ENCODE results near the gene ZDHHC8.

GRCh38 chr22:20132686-20133246, 1.2 kb downstream of the ZDHHC8 start:
- no peak for TF ChIP-seq POLR2AphosphoS5 (IDR thresholded peaks at IDR 0.05)
- no peak for TF ChIP-seq CTCF (IDR thresholded peaks at IDR 0.05)
